Fibroblast of lung (primary cell): Measurements from ENCODE around the gene USP47. TPM values are rescaled to one million over a fixed set of nuclear protein-coding genes. Genes with fewer than 3 reads are reported as not detected.

Experiments used
- DNase-seq, 2 donors: peaks; one replicate each; pipeline versions ENCODE4 v3.0.0 to v3.0.0-alpha.2; 2010; ENCODE audit warnings: low read depth in 2 of 2
- H2AFZ ChIP-seq: 2 replicates; pipeline ENCODE4 v1.5.1; 2012; ENCODE audit warnings: low read length, control low read depth, inconsistent platforms
- H3K27ac ChIP-seq: 2 replicates; pipeline ENCODE4 v1.5.1; 2011; ENCODE audit warnings: low read length, control low read depth; ENCODE audit not compliant: insufficient read depth
- H3K27me3 ChIP-seq: 2 replicates; pipeline ENCODE4 v1.5.1; 2011; ENCODE audit warnings: mild to moderate bottlenecking, low read length; ENCODE audit not compliant: control insufficient read depth, insufficient read depth
- H3K36me3 ChIP-seq: 2 replicates; pipeline ENCODE4 v1.5.1; 2011; ENCODE audit warnings: low read length; ENCODE audit not compliant: control insufficient read depth, insufficient read depth
- H3K4me1 ChIP-seq: 2 replicates; pipeline ENCODE4 v1.5.1; 2011; ENCODE audit warnings: low read length; ENCODE audit not compliant: control insufficient read depth, insufficient read depth; ENCODE audit errors: extremely low read depth
- H3K4me2 ChIP-seq: 2 replicates; pipeline ENCODE4 v1.5.1; 2011; ENCODE audit warnings: low read length, control low read depth; ENCODE audit not compliant: insufficient read depth; ENCODE audit errors: extremely low read depth
- H3K4me3 ChIP-seq, 4 experiments: fragments of 200-600 bp in 1 of 4; sonication (generic) in 1 of 4; replicated peaks in 1 of 4; 2 replicates each; pipeline ENCODE4 v1.5.1; 2011 to 2016; ENCODE audit warnings: low read length in 4 of 4, low read depth in 3 of 4, mild to moderate bottlenecking in 3 of 4, control low read depth in 2 of 4, inconsistent platforms in 1 of 4, mixed read lengths in 1 of 4; ENCODE audit not compliant: insufficient read depth in 1 of 4; ENCODE audit errors: control extremely low read depth in 1 of 4
- H3K79me2 ChIP-seq: 2 replicates; pipeline ENCODE4 v1.5.1; 2012; ENCODE audit warnings: mild to moderate bottlenecking, low read length, inconsistent platforms; ENCODE audit not compliant: control insufficient read depth, insufficient read depth
- H3K9ac ChIP-seq: 2 replicates; pipeline ENCODE4 v1.5.1; 2011; ENCODE audit warnings: mild to moderate bottlenecking, low read length, control low read depth; ENCODE audit not compliant: insufficient read depth
- H3K9me3 ChIP-seq: 2 replicates; pipeline ENCODE4 v1.5.1; 2012; ENCODE audit warnings: low read depth, low read length; ENCODE audit not compliant: control insufficient read depth, insufficient read depth
- H4K20me1 ChIP-seq: 2 replicates; pipeline ENCODE4 v1.5.1; 2011; ENCODE audit warnings: low read length; ENCODE audit not compliant: control insufficient read depth, insufficient read depth; ENCODE audit errors: extremely low read depth
- EZH2 ChIP-seq: IDR thresholded peaks from 2 replicates; pipeline ENCODE4 v1.5.1; 2012; ENCODE audit warnings: low read length, control low read depth, mild to moderate bottlenecking; ENCODE audit errors: missing control alignments
- polyA plus RNA-seq, 2 donors: library from polyadenylated mRNA; depleted of rRNA in 1 of 2; stranded (reverse) in 1 of 2; unstranded in 1 of 2; fragments of >200 nt; gene quantifications; 2 replicates each; pipeline ENCODE4 v1.2.1, GENCODE V29; 2011 to 2012; ENCODE audit warnings: missing spikeins in 1 of 2
- total RNA-seq: library from RNA; depleted of rRNA; stranded (reverse); fragments of >200 nt; gene quantifications from 2 replicates; pipeline ENCODE4 v1.2.1, GENCODE V29; 2014
- TF ChIP-seq, protein P1 (sequence below), 2 donors: IDR thresholded peaks in 1 of 2; conservative IDR thresholded peaks in 1 of 2; 1 replicate in 1 of 2; 2 replicates in 1 of 2; pipeline ENCODE4 v1.5.1; 2011 to 2012; ENCODE audit warnings: low read length in 2 of 2, control low read depth in 1 of 2, inconsistent platforms in 1 of 2, low read depth in 1 of 2, mild to moderate bottlenecking in 1 of 2

USP47 gene
- total and polyA plus RNA-seq, 2 donors (not counting 1 experiment from before 2014, with no cell fraction given): 40.3 to 162 TPM

DNA sequence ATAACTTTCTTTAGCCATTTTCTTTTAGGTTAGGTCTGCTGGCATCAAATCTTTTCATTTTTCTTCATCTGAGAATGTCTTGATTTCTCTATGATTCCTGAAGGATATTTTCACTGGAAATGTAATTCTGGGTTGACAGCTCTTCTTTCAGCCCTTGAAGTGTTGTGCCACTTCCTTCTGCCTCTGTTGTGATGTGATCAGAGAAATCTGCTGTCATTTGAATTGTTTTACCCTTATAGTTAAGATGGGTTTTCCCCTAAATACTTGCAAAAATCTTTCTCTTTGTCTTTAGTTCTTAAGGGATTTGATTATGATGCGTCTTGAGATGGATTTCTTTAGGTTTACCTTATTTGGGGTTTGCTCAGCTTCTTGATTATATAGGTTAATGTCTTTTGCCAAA is 23.0 kb downstream of the USP47 start:
- TF ChIP-seq, protein P1, sequence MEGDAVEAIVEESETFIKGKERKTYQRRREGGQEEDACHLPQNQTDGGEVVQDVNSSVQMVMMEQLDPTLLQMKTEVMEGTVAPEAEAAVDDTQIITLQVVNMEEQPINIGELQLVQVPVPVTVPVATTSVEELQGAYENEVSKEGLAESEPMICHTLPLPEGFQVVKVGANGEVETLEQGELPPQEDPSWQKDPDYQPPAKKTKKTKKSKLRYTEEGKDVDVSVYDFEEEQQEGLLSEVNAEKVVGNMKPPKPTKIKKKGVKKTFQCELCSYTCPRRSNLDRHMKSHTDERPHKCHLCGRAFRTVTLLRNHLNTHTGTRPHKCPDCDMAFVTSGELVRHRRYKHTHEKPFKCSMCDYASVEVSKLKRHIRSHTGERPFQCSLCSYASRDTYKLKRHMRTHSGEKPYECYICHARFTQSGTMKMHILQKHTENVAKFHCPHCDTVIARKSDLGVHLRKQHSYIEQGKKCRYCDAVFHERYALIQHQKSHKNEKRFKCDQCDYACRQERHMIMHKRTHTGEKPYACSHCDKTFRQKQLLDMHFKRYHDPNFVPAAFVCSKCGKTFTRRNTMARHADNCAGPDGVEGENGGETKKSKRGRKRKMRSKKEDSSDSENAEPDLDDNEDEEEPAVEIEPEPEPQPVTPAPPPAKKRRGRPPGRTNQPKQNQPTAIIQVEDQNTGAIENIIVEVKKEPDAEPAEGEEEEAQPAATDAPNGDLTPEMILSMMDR (conservative IDR thresholded peaks at IDR 0.05 in 1 of 2, IDR thresholded peaks at IDR 0.05 in 1 of 2; ENCODE audit: low read depth in 1 of 2, low read length in 2 of 2): no peak
- TF ChIP-seq EZH2: no peak
- no peaks in the 10 kb centered on the region for H3K27me3 ChIP-seq
- H3K27ac ChIP-seq: no peak overlapping the region
- H2AFZ ChIP-seq: no peak overlapping the region
- DNase-seq: no peak
- H4K20me1 ChIP-seq: no peaks in the 10 kb centered on the region
- H3K4me2 ChIP-seq: no peak overlapping the region
- no peaks in the 10 kb centered on the region for H3K36me3 ChIP-seq
- H3K4me1 ChIP-seq: peaks cover 5% of the 10 kb centered on the region
- H3K4me3 ChIP-seq: no peak overlapping the region
- H3K79me2 ChIP-seq: peaks cover 92% of the 10 kb centered on the region
- H3K9ac ChIP-seq: no peak overlapping the region
- H3K9me3 ChIP-seq: no peaks in the 10 kb centered on the region

DNA sequence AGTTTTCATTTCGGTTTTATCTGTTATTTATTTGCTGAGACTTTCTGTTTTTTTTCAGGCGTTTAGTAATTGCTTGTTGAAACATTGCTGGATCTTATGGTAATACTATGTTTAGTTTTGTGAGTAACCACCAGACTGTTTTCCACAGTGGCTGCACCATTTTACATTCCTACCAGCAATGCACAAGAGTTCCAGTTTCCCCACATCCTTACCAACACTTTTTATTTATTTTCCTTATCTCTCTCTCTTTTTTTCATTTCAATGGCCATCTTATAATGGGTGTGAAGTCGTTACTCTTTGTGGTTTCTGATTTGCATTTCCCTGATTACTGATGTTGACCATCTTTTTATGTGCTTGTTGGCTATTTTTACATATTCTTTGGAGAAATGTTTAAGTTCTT is 23.7 kb downstream of the USP47 start:
- H3K4me2 ChIP-seq: no peak overlapping the region
- no peak overlapping the region for H3K4me3 ChIP-seq
- H3K27ac ChIP-seq: no peak overlapping the region
- TF ChIP-seq EZH2: no peak
- TF ChIP-seq, protein P1 (conservative IDR thresholded peaks at IDR 0.05 in 1 of 2, IDR thresholded peaks at IDR 0.05 in 1 of 2; ENCODE audit: low read depth in 1 of 2, low read length in 2 of 2): no peak
- H3K9ac ChIP-seq: no peak overlapping the region
- no peaks in the 10 kb centered on the region for H3K9me3 ChIP-seq
- peaks cover 94% of the 10 kb centered on the region for H3K79me2 ChIP-seq
- peak in 1 of 2 donors; percentile 47 for DNase-seq
- peaks cover 3% of the 10 kb centered on the region for H4K20me1 ChIP-seq
- H2AFZ ChIP-seq: no peak overlapping the region
- no peaks in the 10 kb centered on the region for H3K27me3 ChIP-seq
- no peaks in the 10 kb centered on the region for H3K36me3 ChIP-seq
- peaks cover 3% of the 10 kb centered on the region for H3K4me1 ChIP-seq

DNA sequence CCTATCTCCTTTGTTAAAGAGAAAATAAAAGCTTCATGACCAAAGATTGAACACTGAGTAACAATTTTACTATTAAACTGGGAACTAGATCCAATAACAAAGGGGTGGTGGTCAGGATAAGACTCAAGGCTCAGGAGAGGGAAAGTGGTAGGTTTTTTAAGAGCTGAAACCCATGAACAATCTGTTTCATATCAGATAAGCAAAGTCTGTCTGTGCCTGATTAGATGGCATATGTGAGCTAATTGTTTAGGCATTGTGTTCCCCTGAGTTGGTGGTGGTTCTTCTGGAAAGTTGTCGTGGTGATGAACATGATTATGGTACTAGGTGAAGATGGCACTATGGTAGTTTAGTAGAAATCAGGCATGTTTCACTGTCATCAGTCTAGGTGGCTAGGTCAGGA is 24.4 kb downstream of the USP47 start:
- DNase-seq: no peak
- TF ChIP-seq, protein P1 (conservative IDR thresholded peaks at IDR 0.05 in 1 of 2, IDR thresholded peaks at IDR 0.05 in 1 of 2; ENCODE audit: low read depth in 1 of 2, low read length in 2 of 2): no peak
- TF ChIP-seq EZH2: no peak
- peaks cover 4% of the 10 kb centered on the region for H4K20me1 ChIP-seq
- no peak overlapping the region for H3K4me3 ChIP-seq
- H3K9me3 ChIP-seq: no peaks in the 10 kb centered on the region
- H3K27ac ChIP-seq: no peak overlapping the region
- no peaks in the 10 kb centered on the region for H3K4me1 ChIP-seq
- no peak overlapping the region for H3K4me2 ChIP-seq
- peaks cover 93% of the 10 kb centered on the region for H3K79me2 ChIP-seq
- H2AFZ ChIP-seq: no peak overlapping the region
- no peaks in the 10 kb centered on the region for H3K36me3 ChIP-seq
- no peak overlapping the region for H3K9ac ChIP-seq
- no peaks in the 10 kb centered on the region for H3K27me3 ChIP-seq
